WTC11 (cell line): ENCODE results near the gene SLN.

Experiments
- ATF2 ChIP-seq: sonication (generic); formaldehyde crosslinking; IDR thresholded peaks from 2 replicates; pipeline ENCODE4 v1.8.1; 2022; ENCODE audit warnings: low read depth, missing genetic modification reagents, borderline replicate concordance
- CTCF ChIP-seq: fragments of 200-600 bp; IDR thresholded peaks from 2 replicates; pipeline ENCODE4 v1.8.0; 2022; ENCODE audit warnings: antibody characterized with exemption
- FOXP1 ChIP-seq: sonication (generic); formaldehyde crosslinking; IDR thresholded peaks from 2 replicates; pipeline ENCODE4 v1.8.0; 2022; ENCODE audit warnings: missing genetic modification reagents, mild to moderate bottlenecking, moderate library complexity, borderline replicate concordance
- HMGXB4 ChIP-seq: sonication (generic); formaldehyde crosslinking; IDR thresholded peaks from 2 replicates; pipeline ENCODE4 v1.8.1; 2023; ENCODE audit warnings: mild to moderate bottlenecking, moderate library complexity, missing genetic modification reagents
- JUN ChIP-seq: sonication (generic); formaldehyde crosslinking; IDR thresholded peaks from 2 replicates; pipeline ENCODE4 v1.8.0; 2023; ENCODE audit warnings: mild to moderate bottlenecking, missing genetic modification reagents
- MAX ChIP-seq: sonication (generic); formaldehyde crosslinking; IDR thresholded peaks from 2 replicates; pipeline ENCODE4 v1.8.0; 2022; ENCODE audit warnings: mild to moderate bottlenecking, missing genetic modification reagents
- MXD4 ChIP-seq: fragments of 250-450 bp; sonication (Bioruptor Pico); IDR thresholded peaks from 2 replicates; pipeline ENCODE4 v1.8.0; 2021; ENCODE audit warnings: mild to moderate bottlenecking, moderate library complexity, borderline replicate concordance
- SMAD3 ChIP-seq: sonication (generic); formaldehyde crosslinking; IDR thresholded peaks from 2 replicates; pipeline ENCODE4 v1.8.0; 2022; ENCODE audit warnings: missing genetic modification reagents, mild to moderate bottlenecking, borderline replicate concordance
- SP1 ChIP-seq: sonication (generic); formaldehyde crosslinking; conservative IDR thresholded peaks from 2 replicates; pipeline ENCODE4 v1.8.1; 2022; ENCODE audit warnings: missing genetic modification reagents
- TP53 ChIP-seq: sonication (generic); formaldehyde crosslinking; IDR thresholded peaks from 2 replicates; pipeline ENCODE4 v1.8.1; 2023; ENCODE audit warnings: mild to moderate bottlenecking, missing genetic modification reagents
- USF2 ChIP-seq: sonication (generic); formaldehyde crosslinking; IDR thresholded peaks from 2 replicates; pipeline ENCODE4 v1.8.1; 2023; ENCODE audit warnings: mild to moderate bottlenecking, missing genetic modification reagents, moderate library complexity
- ZNF121 ChIP-seq: sonication (generic); formaldehyde crosslinking; IDR thresholded peaks from 2 replicates; pipeline ENCODE4 v1.8.0; 2023; ENCODE audit warnings: missing genetic modification reagents
- ZNF138 ChIP-seq: sonication (generic); formaldehyde crosslinking; conservative IDR thresholded peaks from 2 replicates; pipeline ENCODE4 v1.8.1; 2022; ENCODE audit warnings: mild to moderate bottlenecking, moderate library complexity, missing genetic modification reagents

GRCh38 chr11:107719557-107720302 lies 7.9 kb upstream of the SLN start:
- TF ChIP-seq CTCF (no peak), FOXP1 (CRISPR knock-in tag) (no peak), MAX (CRISPR knock-in tag) (no peak), HMGXB4 (no peak), ZNF138 (CRISPR knock-in tag) (no peak), MXD4 (CRISPR knock-in tag) (no peak), USF2 (CRISPR knock-in tag) (no peak), JUN (CRISPR knock-in tag) (no peak), ATF2 (no peak), SMAD3 (CRISPR knock-in tag) (no peak), ZNF121 (CRISPR knock-in tag) (no peak), SP1 (CRISPR knock-in tag) (no peak), TP53 (CRISPR knock-in tag) (no peak)
